ENCODE results near the gene ZNF678. TPM values are rescaled to one million over a fixed set of nuclear protein-coding genes. Genes with fewer than 3 reads are reported as not detected.

ZNF678 gene
- total RNA-seq: 1.9 and 5.5 TPM in 2 replicates

DNA sequence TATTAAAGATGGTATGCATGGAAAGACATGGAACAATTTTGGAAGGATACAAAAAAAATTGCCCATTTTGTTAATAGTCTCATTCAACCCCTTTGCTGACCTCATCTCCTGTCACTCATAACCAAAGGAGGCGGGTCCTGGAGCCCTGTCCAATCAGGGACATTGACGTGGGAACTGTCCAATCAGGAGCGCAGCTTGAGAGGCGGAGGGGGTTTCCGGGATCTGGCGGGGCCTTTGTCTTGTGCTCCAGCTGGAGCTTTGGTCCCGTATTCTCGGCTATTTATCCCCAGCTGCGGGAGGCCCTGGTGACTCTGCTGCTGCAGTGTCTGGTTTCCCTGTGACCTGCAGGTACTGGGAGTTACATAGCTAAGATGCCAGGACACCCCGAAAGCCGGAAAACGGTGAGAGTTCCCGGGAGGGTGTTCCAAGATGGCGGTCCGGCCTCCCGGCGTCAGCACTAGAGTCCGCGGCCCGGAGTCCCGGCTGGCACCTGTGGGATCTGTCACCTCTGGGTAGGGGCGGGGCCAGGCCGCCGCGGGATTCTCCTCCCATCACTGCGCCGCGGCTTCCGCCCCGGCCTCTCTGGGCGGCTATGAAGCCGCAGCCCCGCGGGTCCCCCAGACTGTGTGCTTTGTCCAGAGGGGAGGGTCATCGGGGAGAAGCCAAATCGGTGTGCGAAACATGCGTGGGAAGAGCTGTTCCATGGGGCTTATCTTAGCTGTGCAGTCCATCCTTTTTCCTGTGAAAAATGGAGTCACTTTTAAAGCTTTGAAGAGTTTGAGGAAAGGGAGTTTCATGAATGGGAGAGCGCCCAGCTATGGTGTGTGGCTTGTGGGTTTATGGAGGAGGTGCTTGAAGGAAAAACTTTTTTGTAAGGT, at the start of gene ZNF678:
ZNF678 (plus strand) TSS at position 233 of the 878 bp plus-strand sequence. CDS start 87,436 bp downstream, outside the sequence.

Other genes starting within 250 kb of the ZNF678 start
- gene CDC42BPA, start 245.1 kb upstream of the ZNF678 start, total RNA-seq: 18.0 and 23.2 TPM in 2 replicates
- gene JMJD4, start 171.7 kb downstream of the ZNF678 start, total RNA-seq: 13.5 and 17.3 TPM in 2 replicates
- 22.7 and 28.9 TPM in 2 replicates for gene SNAP47, start 171.9 kb downstream of the ZNF678 start, total RNA-seq

Data from cardiac ventricle fibroblast (primary cell).